Anterior cingulate cortex (tissue), 58 donors: ENCODE results near the gene STIM1.

Experiments
- DNase-seq, 58 donors: peaks; one replicate each; lab custom pipeline; 2025; lab: John Stamatoyannopoulos, UW

The STIM1 gene

GRCh38 chr11:3939651-3940190 is 84.3 kb downstream of the STIM1 start:
- peak in 2 of 58 donors; percentile 18 to 36 for DNase-seq

- DNase-seq, result no peak
Measured at GRCh38 chr11:3942160-3942955, 86.9 kb downstream of the STIM1 start.

- DNase-seq, result no peak
Measured at GRCh38 chr11:3942956-3943497, 87.6 kb downstream of the STIM1 start.

GRCh38 chr11:3944198-3944597 is 88.7 kb downstream of the STIM1 start:
- DNase-seq, result peak in 24 of 58 donors; percentile 3 to 65 (median 17)

- no peak for DNase-seq
Measured at GRCh38 chr11:3946455-3947017, 91.1 kb downstream of the STIM1 start.

- DNase-seq, result no peak
Measured at GRCh38 chr11:3947061-3947460, 91.6 kb downstream of the STIM1 start.

GRCh38 chr11:3949125-3949524 is 93.7 kb downstream of the STIM1 start:
- DNase-seq, result no peak

- DNase-seq, result no peak
Measured at GRCh38 chr11:3950996-3951660, 95.7 kb downstream of the STIM1 start.

- DNase-seq, result no peak
Measured at GRCh38 chr11:3952715-3953114, 97.3 kb downstream of the STIM1 start.

- no peak for DNase-seq
Measured at GRCh38 chr11:3953327-3953726, 97.9 kb downstream of the STIM1 start.

GRCh38 chr11:3954448-3955298 is 99.2 kb downstream of the STIM1 start:
- DNase-seq, result no peak

- DNase-seq, result no peak
Measured at GRCh38 chr11:3955299-3955665, 99.8 kb downstream of the STIM1 start.

GRCh38 chr11:3956038-3956437 is 100.6 kb downstream of the STIM1 start:
- no peak for DNase-seq

GRCh38 chr11:3956748-3957147 is 101.3 kb downstream of the STIM1 start:
- no peak for DNase-seq

GRCh38 chr11:3957437-3957836 is 102.0 kb downstream of the STIM1 start:
- no peak for DNase-seq

- DNase-seq, result no peak
Measured at GRCh38 chr11:3958281-3958680, 102.8 kb downstream of the STIM1 start.

- no peak for DNase-seq
Measured at GRCh38 chr11:3959015-3959902, 103.8 kb downstream of the STIM1 start.

- no peak for DNase-seq
Measured at GRCh38 chr11:3959903-3960265, 104.4 kb downstream of the STIM1 start.

- DNase-seq, result no peak
Measured at GRCh38 chr11:3962406-3962840, 107.0 kb downstream of the STIM1 start.
